Measurements from ENCODE around the gene ARHGAP27. TPM values are rescaled to one million over a fixed set of nuclear protein-coding genes. Genes with fewer than 3 reads are reported as not detected.

ARHGAP27 gene
- total and polyA plus RNA-seq, 2 of the 13 experiments (the other 11 are each of a cell fraction or from before 2014, with no cell fraction given) = 15.5 to 18.9 TPM

DNA sequence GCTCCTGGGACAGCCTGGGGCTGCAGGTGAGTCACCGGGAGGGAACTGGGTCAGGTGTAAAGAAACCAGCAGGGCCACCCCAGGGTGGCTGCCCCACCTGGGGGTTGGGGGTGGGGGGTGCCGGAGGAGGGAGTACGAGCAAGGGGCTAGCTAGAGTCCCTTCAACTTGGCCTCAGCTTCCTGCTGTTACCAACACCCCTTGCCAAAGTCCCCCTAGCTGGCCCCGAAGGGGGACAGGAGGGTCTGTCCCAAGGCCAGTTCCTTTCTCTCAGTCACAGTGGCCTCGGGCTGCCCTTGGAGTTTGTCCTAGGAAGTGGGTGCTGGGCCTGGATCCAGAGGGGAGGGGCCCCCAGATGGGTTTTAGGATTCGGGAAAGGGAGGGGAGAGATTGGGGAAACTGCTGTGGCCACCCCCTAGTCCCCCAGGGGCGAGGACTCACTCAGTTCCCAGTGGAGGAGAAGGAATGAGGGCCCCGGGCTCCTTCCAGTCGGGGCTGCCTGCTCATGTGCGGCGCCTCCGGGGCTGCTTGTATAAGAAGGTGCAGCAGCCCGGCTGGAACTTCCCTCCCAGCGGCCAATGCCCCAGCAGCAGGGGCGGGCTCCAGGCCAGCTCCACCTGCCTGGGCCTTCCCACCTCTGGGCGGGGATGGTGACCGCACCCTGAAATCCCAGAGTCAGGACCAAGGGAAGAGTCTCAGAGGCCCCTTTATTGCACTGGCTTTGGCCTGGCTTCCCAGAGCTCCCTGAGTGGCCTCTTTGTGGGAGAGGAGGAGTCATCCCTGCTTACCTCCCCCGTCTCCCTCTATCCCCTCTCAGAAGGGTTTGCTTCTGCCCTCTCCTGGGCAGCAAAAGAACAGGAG, 7.3 kb downstream of the ARHGAP27 start (continued):
- TF ChIP-seq ZNF207 (IDR thresholded peaks at IDR 0.05; ENCODE audit: borderline replicate concordance) (no peak), ZNF337 (CRISPR knock-in tag; IDR thresholded peaks at IDR 0.05; ENCODE audit: borderline replicate concordance, low read depth) (0 out of 2 replicates have a peak, but pooled peaks have one; percentile 53), NFRKB (IDR thresholded peaks at IDR 0.05) (no peak), ZNF746 (CRISPR knock-in tag; IDR thresholded peaks at IDR 0.05) (no peak), ZNF326 (CRISPR knock-in tag; IDR thresholded peaks at IDR 0.05; ENCODE audit: borderline replicate concordance) (no peak), GZF1 (CRISPR knock-in tag; IDR thresholded peaks at IDR 0.05) (no peak), RAD21 (CRISPR knock-in tag; IDR thresholded peaks at IDR 0.05) (peak; percentile 87), ZFAT (CRISPR knock-in tag; conservative IDR thresholded peaks at IDR 0.05) (no peak), MEIS1 (CRISPR knock-in tag; IDR thresholded peaks at IDR 0.05; ENCODE audit: borderline replicate concordance) (no peak; the same call in 1 of the 2 replicates), GABPB1 (CRISPR knock-in tag; IDR thresholded peaks at IDR 0.05) (peak; percentile 79)
- TF ChIP-seq, protein P1, sequence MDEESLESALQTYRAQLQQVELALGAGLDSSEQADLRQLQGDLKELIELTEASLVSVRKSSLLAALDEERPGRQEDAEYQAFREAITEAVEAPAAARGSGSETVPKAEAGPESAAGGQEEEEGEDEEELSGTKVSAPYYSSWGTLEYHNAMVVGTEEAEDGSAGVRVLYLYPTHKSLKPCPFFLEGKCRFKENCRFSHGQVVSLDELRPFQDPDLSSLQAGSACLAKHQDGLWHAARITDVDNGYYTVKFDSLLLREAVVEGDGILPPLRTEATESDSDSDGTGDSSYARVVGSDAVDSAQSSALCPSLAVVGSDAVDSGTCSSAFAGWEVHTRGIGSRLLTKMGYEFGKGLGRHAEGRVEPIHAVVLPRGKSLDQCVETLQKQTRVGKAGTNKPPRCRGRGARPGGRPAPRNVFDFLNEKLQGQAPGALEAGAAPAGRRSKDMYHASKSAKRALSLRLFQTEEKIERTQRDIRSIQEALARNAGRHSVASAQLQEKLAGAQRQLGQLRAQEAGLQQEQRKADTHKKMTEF (CRISPR knock-in tag; IDR thresholded peaks at IDR 0.05) = peak; percentile 76
- TF ChIP-seq, protein P2, sequence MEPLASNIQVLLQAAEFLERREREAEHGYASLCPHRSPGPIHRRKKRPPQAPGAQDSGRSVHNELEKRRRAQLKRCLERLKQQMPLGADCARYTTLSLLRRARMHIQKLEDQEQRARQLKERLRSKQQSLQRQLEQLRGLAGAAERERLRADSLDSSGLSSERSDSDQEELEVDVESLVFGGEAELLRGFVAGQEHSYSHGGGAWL (CRISPR knock-in tag; IDR thresholded peaks at IDR 0.05) = peak; percentile 81
- TF ChIP-seq, protein P3, sequence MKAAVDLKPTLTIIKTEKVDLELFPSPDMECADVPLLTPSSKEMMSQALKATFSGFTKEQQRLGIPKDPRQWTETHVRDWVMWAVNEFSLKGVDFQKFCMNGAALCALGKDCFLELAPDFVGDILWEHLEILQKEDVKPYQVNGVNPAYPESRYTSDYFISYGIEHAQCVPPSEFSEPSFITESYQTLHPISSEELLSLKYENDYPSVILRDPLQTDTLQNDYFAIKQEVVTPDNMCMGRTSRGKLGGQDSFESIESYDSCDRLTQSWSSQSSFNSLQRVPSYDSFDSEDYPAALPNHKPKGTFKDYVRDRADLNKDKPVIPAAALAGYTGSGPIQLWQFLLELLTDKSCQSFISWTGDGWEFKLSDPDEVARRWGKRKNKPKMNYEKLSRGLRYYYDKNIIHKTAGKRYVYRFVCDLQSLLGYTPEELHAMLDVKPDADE (CRISPR knock-in tag; IDR thresholded peaks at IDR 0.05) = no peak
- TF ChIP-seq, protein P4, sequence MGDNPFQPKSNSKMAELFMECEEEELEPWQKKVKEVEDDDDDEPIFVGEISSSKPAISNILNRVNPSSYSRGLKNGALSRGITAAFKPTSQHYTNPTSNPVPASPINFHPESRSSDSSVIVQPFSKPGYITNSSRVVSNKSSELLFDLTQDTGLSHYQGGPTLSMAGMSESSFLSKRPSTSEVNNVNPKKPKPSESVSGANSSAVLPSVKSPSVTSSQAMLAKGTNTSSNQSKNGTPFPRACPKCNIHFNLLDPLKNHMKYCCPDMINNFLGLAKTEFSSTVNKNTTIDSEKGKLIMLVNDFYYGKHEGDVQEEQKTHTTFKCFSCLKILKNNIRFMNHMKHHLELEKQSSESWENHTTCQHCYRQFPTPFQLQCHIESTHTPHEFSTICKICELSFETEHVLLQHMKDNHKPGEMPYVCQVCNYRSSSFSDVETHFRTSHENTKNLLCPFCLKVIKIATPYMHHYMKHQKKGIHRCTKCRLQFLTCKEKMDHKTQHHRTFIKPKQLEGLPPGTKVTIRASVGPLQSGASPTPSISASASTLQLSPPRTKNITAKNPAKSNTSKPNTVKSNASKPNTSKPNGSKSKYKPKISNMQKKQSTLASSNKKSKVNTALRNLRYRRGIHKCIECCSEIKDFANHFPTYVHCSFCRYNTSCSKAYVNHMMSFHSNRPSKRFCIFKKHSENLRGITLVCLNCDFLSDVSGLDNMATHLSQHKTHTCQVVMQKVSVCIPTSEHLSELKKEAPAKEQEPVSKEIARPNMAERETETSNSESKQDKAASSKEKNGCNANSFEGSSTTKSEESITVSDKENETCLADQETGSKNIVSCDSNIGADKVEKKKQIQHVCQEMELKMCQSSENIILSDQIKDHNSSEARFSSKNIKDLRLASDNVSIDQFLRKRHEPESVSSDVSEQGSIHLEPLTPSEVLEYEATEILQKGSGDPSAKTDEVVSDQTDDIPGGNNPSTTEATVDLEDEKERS (CRISPR knock-in tag; IDR thresholded peaks at IDR 0.05) = 0 out of 2 replicates have a peak, but pooled peaks have one; percentile 54
- TF ChIP-seq, protein P5, sequence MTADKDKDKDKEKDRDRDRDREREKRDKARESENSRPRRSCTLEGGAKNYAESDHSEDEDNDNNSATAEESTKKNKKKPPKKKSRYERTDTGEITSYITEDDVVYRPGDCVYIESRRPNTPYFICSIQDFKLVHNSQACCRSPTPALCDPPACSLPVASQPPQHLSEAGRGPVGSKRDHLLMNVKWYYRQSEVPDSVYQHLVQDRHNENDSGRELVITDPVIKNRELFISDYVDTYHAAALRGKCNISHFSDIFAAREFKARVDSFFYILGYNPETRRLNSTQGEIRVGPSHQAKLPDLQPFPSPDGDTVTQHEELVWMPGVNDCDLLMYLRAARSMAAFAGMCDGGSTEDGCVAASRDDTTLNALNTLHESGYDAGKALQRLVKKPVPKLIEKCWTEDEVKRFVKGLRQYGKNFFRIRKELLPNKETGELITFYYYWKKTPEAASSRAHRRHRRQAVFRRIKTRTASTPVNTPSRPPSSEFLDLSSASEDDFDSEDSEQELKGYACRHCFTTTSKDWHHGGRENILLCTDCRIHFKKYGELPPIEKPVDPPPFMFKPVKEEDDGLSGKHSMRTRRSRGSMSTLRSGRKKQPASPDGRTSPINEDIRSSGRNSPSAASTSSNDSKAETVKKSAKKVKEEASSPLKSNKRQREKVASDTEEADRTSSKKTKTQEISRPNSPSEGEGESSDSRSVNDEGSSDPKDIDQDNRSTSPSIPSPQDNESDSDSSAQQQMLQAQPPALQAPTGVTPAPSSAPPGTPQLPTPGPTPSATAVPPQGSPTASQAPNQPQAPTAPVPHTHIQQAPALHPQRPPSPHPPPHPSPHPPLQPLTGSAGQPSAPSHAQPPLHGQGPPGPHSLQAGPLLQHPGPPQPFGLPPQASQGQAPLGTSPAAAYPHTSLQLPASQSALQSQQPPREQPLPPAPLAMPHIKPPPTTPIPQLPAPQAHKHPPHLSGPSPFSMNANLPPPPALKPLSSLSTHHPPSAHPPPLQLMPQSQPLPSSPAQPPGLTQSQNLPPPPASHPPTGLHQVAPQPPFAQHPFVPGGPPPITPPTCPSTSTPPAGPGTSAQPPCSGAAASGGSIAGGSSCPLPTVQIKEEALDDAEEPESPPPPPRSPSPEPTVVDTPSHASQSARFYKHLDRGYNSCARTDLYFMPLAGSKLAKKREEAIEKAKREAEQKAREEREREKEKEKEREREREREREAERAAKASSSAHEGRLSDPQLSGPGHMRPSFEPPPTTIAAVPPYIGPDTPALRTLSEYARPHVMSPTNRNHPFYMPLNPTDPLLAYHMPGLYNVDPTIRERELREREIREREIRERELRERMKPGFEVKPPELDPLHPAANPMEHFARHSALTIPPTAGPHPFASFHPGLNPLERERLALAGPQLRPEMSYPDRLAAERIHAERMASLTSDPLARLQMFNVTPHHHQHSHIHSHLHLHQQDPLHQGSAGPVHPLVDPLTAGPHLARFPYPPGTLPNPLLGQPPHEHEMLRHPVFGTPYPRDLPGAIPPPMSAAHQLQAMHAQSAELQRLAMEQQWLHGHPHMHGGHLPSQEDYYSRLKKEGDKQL (CRISPR knock-in tag; IDR thresholded peaks at IDR 0.05; ENCODE audit: low read depth) = peak; percentile 40; the same call in 1 of the 2 replicates

All from HepG2 (cell line).